Spleen (tissue), 7 donors: ENCODE measurements around the gene PLPP1.

Experiments used
- CTCF ChIP-seq, 11 experiments: fragments of 200-600 bp in 7 of 11; fragments of 450-650 bp in 4 of 11; sonication (generic) in 4 of 11; IDR thresholded peaks in 8 of 11; conservative IDR thresholded peaks in 3 of 11; 1 replicate in 7 of 11; 2 replicates in 4 of 11; pipeline versions ENCODE4 v1.4.0 to v1.8.0; 2016 to 2021; ENCODE audit warnings: antibody characterized with exemption in 11 of 11, inconsistent platforms in 4 of 11, mild to moderate bottlenecking in 1 of 11
- POLR2AphosphoS5 ChIP-seq, 3 donors: sonication (generic); formaldehyde crosslinking; IDR thresholded peaks; one replicate each; pipeline ENCODE4 v1.5.1; 2017; ENCODE audit warnings: antibody characterized with exemption in 3 of 3
- donor health status: DM: no; HTN: no; CAD: no; lungs with moderate emphysema.
- donor health status: DM: no; HTN: no; CAD: no.
- donor health status: DM: no; HTN: no; CAD: no.

- TF ChIP-seq POLR2AphosphoS5 (IDR thresholded peaks at IDR 0.05): no peak
- no peak for TF ChIP-seq CTCF (IDR thresholded peaks at IDR 0.05 in 8 of 11, conservative IDR thresholded peaks at IDR 0.05 in 3 of 11)
These were observed 71.2 kb downstream of the PLPP1 start for GRCh38 chr5:55463613-55464012.
